Measurements from ENCODE around the gene PHLDB1. TPM values are rescaled to one million over a fixed set of nuclear protein-coding genes. Genes with fewer than 3 reads are reported as not detected.
"Not testable (repeated sequence)": the region's sequence is repeated elsewhere in the genome, so short reads cannot be mapped to it uniquely, and the experiment has no call there.

PHLDB1 gene
- total RNA-seq, 1 donor, result 4.0 TPM

GRCh38 chr11:118679483-118679882 lies 72.1 kb downstream of the PHLDB1 start, which contains the start of gene TREH:
TREH (minus strand) TSS chr11:118679650; CDS start chr11:118679627, 23 bp downstream.
- DNase-seq (ENCODE audit: low read depth in 2 of 3, low spot score in 2 of 3), result no peak

- no peak for DNase-seq (ENCODE audit: low read depth in 2 of 3, low spot score in 2 of 3)
Measured at GRCh38 chr11:118682372-118682771, 75.0 kb downstream of the PHLDB1 start.

GRCh38 chr11:118682939-118683338 lies 75.5 kb downstream of the PHLDB1 start:
- not testable (repeated sequence) for DNase-seq (ENCODE audit: low read depth in 2 of 3, low spot score in 2 of 3)

- DNase-seq (ENCODE audit: low read depth in 2 of 3, low spot score in 2 of 3), result no peak
Measured at GRCh38 chr11:118684187-118684586, 76.8 kb downstream of the PHLDB1 start.

- DNase-seq (ENCODE audit: low read depth in 2 of 3, low spot score in 2 of 3), result no peak
Measured at GRCh38 chr11:118687906-118688305, 80.5 kb downstream of the PHLDB1 start.

- DNase-seq (ENCODE audit: low read depth in 2 of 3, low spot score in 2 of 3), result peak in 1 of 3 donors; percentile 17
Measured at GRCh38 chr11:118688339-118688738, 80.9 kb downstream of the PHLDB1 start.

GRCh38 chr11:118688851-118689502 lies 81.6 kb downstream of the PHLDB1 start:
- no peak for DNase-seq (ENCODE audit: low read depth in 2 of 3, low spot score in 2 of 3)

- DNase-seq (ENCODE audit: low read depth in 2 of 3, low spot score in 2 of 3), result no peak
Measured at GRCh38 chr11:118689503-118689851, 82.1 kb downstream of the PHLDB1 start.

GRCh38 chr11:118689852-118690552 lies 82.6 kb downstream of the PHLDB1 start:
- DNase-seq (ENCODE audit: low read depth in 2 of 3, low spot score in 2 of 3), result peak; percentile 53 to 88 (median 87)

GRCh38 chr11:118690553-118691304 lies 83.3 kb downstream of the PHLDB1 start:
- no peak for DNase-seq (ENCODE audit: low read depth in 2 of 3, low spot score in 2 of 3)

- peak in 2 of 3 donors; percentile 62 to 63 for DNase-seq (ENCODE audit: low read depth in 2 of 3, low spot score in 2 of 3)
Measured at GRCh38 chr11:118691926-118692830, 84.8 kb downstream of the PHLDB1 start.

- no peak for DNase-seq (ENCODE audit: low read depth in 2 of 3, low spot score in 2 of 3)
Measured at GRCh38 chr11:118694185-118694584, 86.8 kb downstream of the PHLDB1 start.

GRCh38 chr11:118694771-118695170 lies 87.4 kb downstream of the PHLDB1 start:
- DNase-seq (ENCODE audit: low read depth in 2 of 3, low spot score in 2 of 3), result no peak

GRCh38 chr11:118696673-118697226 lies 89.3 kb downstream of the PHLDB1 start:
- DNase-seq (ENCODE audit: low read depth in 2 of 3, low spot score in 2 of 3), result no peak

GRCh38 chr11:118697346-118697745 lies 89.9 kb downstream of the PHLDB1 start:
- DNase-seq (ENCODE audit: low read depth in 2 of 3, low spot score in 2 of 3), result no peak

- DNase-seq (ENCODE audit: low read depth in 2 of 3, low spot score in 2 of 3), result peak in 1 of 3 donors; percentile 61
Measured at GRCh38 chr11:118699506-118700220, 92.2 kb downstream of the PHLDB1 start.

- DNase-seq (ENCODE audit: low read depth in 2 of 3, low spot score in 2 of 3), result peak in 1 of 3 donors; percentile 71
Measured at GRCh38 chr11:118703563-118704106, 96.2 kb downstream of the PHLDB1 start.

- peak in 2 of 3 donors; percentile 53 to 55 for DNase-seq (ENCODE audit: low read depth in 2 of 3, low spot score in 2 of 3)
Measured at GRCh38 chr11:118705111-118705741, 97.8 kb downstream of the PHLDB1 start.
